NCI-H2107 (cell line): ENCODE data around the gene PSME3IP1.
"Not testable (repeated sequence)": the region's sequence is repeated elsewhere in the genome, so short reads cannot be mapped to it uniquely, and the experiment has no call there.

ENCODE experiments used
- DNase-seq: peaks from one replicate; lab custom pipeline; 2025; lab: John Stamatoyannopoulos, UW

Gene PSME3IP1

GRCh38 chr16:57185945-57186871, at the start of gene PSME3IP1, which contains the start of gene RSPRY1:
TSS of gene PSME3IP1 (minus strand) at chr16:57186039. CDS start at chr16:57173854, 12,185 bp downstream.
TSS of gene RSPRY1 (plus strand) at chr16:57186329. CDS start at chr16:57204659, 18,330 bp downstream.
- DNase-seq: peak; percentile 98

- peak; percentile 82 for DNase-seq
Observed at GRCh38 chr16:57235128-57236021, 49.5 kb upstream of the PSME3IP1 start.

GRCh38 chr16:57234707-57235092, 48.9 kb upstream of the PSME3IP1 start:
- DNase-seq: no peak

- DNase-seq: no peak
Observed at GRCh38 chr16:57233944-57234706, 48.3 kb upstream of the PSME3IP1 start.

GRCh38 chr16:57231821-57232350, 46.0 kb upstream of the PSME3IP1 start:
- no peak for DNase-seq

- no peak for DNase-seq
Observed at GRCh38 chr16:57229079-57229478, 43.2 kb upstream of the PSME3IP1 start.

GRCh38 chr16:57226701-57227621, 41.1 kb upstream of the PSME3IP1 start:
- no peak for DNase-seq

- no peak for DNase-seq
Observed at GRCh38 chr16:57225978-57226377, 40.1 kb upstream of the PSME3IP1 start.

- no peak for DNase-seq
Observed at GRCh38 chr16:57224651-57225335, 39.0 kb upstream of the PSME3IP1 start.

GRCh38 chr16:57223057-57223456, 37.2 kb upstream of the PSME3IP1 start:
- no peak for DNase-seq

GRCh38 chr16:57216968-57217367, 31.1 kb upstream of the PSME3IP1 start:
- DNase-seq: no peak

- no peak for DNase-seq
Observed at GRCh38 chr16:57213462-57213861, 27.6 kb upstream of the PSME3IP1 start.

GRCh38 chr16:57209780-57210179, 23.9 kb upstream of the PSME3IP1 start:
- no peak for DNase-seq

GRCh38 chr16:57208926-57209325, 23.1 kb upstream of the PSME3IP1 start:
- no peak for DNase-seq

GRCh38 chr16:57204675-57205074, 18.8 kb upstream of the PSME3IP1 start:
- DNase-seq: no peak

- DNase-seq: no peak
Observed at GRCh38 chr16:57203451-57203850, 17.6 kb upstream of the PSME3IP1 start.

GRCh38 chr16:57202095-57202886, 16.5 kb upstream of the PSME3IP1 start:
- no peak for DNase-seq

GRCh38 chr16:57200926-57201325, 15.1 kb upstream of the PSME3IP1 start:
- not testable (repeated sequence) for DNase-seq

- not testable (repeated sequence) for DNase-seq
Observed at GRCh38 chr16:57200321-57200720, 14.5 kb upstream of the PSME3IP1 start.
